Measurements from ENCODE around the gene DCAF7. TPM values are rescaled to one million over a fixed set of nuclear protein-coding genes. Genes with fewer than 3 reads are reported as not detected.

Gene DCAF7
- total RNA-seq, 6 donors from 2014 or later, result 26.0 to 86.3 (median 42.3) TPM

DNA sequence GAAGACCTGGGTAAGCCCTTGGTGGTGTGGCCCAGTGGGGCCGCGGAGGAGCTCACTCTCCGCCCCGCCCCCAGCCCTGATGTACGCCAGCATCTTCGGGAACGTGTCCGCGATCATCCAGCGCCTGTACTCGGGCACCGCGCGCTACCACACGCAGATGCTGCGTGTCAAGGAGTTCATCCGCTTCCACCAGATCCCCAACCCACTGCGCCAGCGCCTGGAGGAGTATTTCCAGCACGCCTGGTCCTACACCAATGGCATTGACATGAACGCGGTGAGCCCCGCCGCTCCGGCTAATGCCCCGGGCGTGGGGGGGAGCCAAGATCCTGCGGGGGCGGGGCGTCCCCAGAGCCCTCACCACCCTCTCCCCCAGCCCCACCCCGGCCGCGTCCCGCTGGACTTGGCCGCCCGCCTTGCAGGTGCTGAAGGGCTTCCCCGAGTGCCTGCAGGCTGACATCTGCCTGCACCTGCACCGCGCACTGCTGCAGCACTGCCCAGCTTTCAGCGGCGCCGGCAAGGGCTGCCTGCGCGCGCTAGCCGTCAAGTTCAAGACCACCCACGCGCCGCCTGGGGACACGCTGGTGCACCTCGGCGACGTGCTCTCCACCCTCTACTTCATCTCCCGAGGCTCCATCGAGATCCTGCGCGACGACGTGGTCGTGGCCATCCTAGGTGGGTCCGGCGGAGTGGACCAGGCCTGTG is 12.1 kb upstream of the DCAF7 start:
- ATAC-seq (ENCODE audit: low FRiP score in 2 of 2) (no peak), DNase-seq (peak in 1 of 2 donors; percentile 85)
- Histone ChIP-seq H3K36me3 (no peaks in the 10 kb centered on the region), H3K9me3 (no peaks in the 10 kb centered on the region), H3K27me3 (peaks cover 0 to 15% (median 3%) of the 10 kb centered on the region in 4 donors), H3K27ac (no peak overlapping the region), H3K4me3 (peak overlapping the region in 1 of 4 donors; percentile 10), H3K4me1 (peaks cover 0 to 9% (median 6%) of the 10 kb centered on the region in 4 donors)
- no peak for TF ChIP-seq POLR2A (IDR thresholded peaks at IDR 0.05)
- no peak for TF ChIP-seq POLR2AphosphoS5 (IDR thresholded peaks at IDR 0.05)
- TF ChIP-seq, protein P1, sequence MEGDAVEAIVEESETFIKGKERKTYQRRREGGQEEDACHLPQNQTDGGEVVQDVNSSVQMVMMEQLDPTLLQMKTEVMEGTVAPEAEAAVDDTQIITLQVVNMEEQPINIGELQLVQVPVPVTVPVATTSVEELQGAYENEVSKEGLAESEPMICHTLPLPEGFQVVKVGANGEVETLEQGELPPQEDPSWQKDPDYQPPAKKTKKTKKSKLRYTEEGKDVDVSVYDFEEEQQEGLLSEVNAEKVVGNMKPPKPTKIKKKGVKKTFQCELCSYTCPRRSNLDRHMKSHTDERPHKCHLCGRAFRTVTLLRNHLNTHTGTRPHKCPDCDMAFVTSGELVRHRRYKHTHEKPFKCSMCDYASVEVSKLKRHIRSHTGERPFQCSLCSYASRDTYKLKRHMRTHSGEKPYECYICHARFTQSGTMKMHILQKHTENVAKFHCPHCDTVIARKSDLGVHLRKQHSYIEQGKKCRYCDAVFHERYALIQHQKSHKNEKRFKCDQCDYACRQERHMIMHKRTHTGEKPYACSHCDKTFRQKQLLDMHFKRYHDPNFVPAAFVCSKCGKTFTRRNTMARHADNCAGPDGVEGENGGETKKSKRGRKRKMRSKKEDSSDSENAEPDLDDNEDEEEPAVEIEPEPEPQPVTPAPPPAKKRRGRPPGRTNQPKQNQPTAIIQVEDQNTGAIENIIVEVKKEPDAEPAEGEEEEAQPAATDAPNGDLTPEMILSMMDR (IDR thresholded peaks at IDR 0.05), result no peak
- TF ChIP-seq EP300 (IDR thresholded peaks at IDR 0.05), result no peak
- whole genome bisulfite sequencing, 2 donors, result 8 to 17% methylated on average over 4 to 39 of the region's 62 CpGs

DNA sequence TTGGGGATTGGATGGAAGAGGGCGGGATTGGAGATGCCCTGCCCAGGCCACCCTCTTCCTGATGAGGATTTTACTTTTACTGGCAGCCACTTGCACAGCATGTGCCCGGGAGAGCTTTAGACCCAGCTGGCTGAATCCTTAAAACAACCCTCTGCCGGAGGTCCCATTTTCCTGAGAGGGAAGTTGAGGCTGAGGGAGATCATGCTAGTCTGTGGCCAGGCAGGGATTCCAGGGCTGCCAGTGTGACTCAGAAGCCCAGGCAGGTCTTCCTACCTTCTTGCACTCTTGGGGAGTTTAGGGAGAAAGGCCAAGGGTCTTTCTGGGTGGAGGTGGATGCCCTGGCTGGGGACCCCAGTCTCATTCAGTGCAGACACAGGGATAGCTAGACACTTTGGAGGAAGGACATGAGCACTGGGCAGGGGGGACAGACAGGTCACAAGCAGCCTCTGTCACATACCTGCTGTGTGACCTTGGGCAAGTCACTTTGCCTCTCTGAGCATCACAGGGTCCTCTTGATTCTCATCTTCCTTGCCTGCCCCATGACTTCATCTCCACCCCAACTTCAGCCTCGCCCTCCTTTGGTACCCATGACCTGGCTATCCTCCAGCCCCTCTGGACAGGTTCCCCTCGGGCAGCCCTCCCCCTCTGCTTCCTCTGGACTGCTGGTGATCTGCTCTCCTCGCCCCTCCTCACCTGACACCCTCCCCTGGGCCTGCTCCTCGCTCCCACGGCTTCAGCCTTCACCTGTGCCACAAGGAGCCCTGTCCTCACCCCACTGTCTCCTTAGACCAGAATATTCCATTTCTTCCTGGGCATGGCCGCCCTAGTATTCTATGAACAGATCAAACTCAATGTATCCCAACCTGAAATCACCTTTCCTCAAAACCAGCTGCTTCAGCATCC is 11.3 kb upstream of the DCAF7 start:
- Histone ChIP-seq H3K27ac (no peak overlapping the region), H3K9me3 (no peaks in the 10 kb centered on the region), H3K36me3 (no peaks in the 10 kb centered on the region), H3K4me3 (no peak overlapping the region), H3K27me3 (peaks cover 0 to 15% (median 3%) of the 10 kb centered on the region in 4 donors), H3K4me1 (peaks cover 0 to 9% (median 6%) of the 10 kb centered on the region in 4 donors)
- TF ChIP-seq, protein P1 (IDR thresholded peaks at IDR 0.05), result no peak
- TF ChIP-seq EP300 (IDR thresholded peaks at IDR 0.05) (no peak), POLR2AphosphoS5 (IDR thresholded peaks at IDR 0.05) (no peak), POLR2A (IDR thresholded peaks at IDR 0.05) (no peak)
- WGBS, 2 donors, result 77 to 78% methylated on average over 7 to 9 of the region's 9 CpGs
- DNase-seq (no peak), ATAC-seq (ENCODE audit: low FRiP score in 2 of 2) (no peak)

DNA sequence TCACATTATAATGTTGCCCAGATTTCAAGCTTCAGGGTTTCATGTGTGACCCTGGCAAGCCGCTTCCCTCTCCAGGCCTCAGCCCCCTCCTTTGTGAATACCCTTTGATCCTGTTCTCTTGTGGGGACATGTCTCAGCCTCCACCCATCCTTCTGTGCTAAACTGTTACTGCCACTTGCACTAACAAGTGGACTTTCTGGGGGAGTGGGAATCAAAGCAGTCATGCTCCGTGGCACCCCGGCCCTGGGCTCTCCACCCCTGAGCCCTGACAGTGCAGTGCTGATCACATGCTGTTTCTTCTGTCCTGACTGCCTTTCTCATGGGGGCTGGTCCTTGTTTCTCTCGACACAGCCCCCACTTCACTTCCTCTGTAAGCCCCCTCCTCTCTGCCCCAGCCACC is 9.7 kb upstream of the DCAF7 start:
- DNase-seq (no peak), ATAC-seq (ENCODE audit: low FRiP score in 2 of 2) (no peak)
- no peaks in the 10 kb centered on the region for H3K36me3 ChIP-seq
- WGBS, 2 donors, result 60 to 68% methylated on average over 4 of the region's 4 CpGs
- H3K27ac ChIP-seq, result no peak overlapping the region
- H3K9me3 ChIP-seq, result no peaks in the 10 kb centered on the region
- peaks cover 0 to 9% (median 6%) of the 10 kb centered on the region in 4 donors for H3K4me1 ChIP-seq
- peaks cover 0 to 15% (median 3%) of the 10 kb centered on the region in 4 donors for H3K27me3 ChIP-seq
- H3K4me3 ChIP-seq, result no peak overlapping the region
- TF ChIP-seq EP300 (IDR thresholded peaks at IDR 0.05) (no peak), POLR2AphosphoS5 (IDR thresholded peaks at IDR 0.05) (no peak), POLR2A (IDR thresholded peaks at IDR 0.05) (no peak)
- TF ChIP-seq, protein P1 (IDR thresholded peaks at IDR 0.05), result no peak

DNA sequence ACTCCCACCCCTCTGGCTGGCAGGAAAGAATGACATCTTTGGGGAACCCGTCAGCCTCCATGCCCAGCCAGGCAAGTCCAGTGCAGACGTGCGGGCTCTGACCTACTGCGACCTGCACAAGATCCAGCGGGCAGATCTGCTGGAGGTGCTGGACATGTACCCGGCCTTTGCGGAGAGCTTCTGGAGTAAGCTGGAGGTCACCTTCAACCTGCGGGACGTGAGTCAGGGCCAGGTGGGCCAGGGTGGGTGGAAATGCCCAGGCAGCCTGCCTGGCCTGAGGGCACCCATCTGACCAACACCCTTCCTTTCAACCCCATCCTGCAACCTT is 8.1 kb upstream of the DCAF7 start:
- Histone ChIP-seq H3K4me1 (peaks cover 0 to 9% (median 6%) of the 10 kb centered on the region in 4 donors), H3K36me3 (no peaks in the 10 kb centered on the region), H3K4me3 (no peak overlapping the region), H3K27ac (no peak overlapping the region), H3K9me3 (no peaks in the 10 kb centered on the region), H3K27me3 (peaks cover 0 to 15% (median 3%) of the 10 kb centered on the region in 4 donors)
- DNase-seq (no peak), ATAC-seq (ENCODE audit: low FRiP score in 2 of 2) (no peak)
- WGBS, 2 donors, result 91 to 100% methylated on average over 2 to 9 of the region's 9 CpGs
- no peak for TF ChIP-seq POLR2A (IDR thresholded peaks at IDR 0.05)
- TF ChIP-seq, protein P1 (IDR thresholded peaks at IDR 0.05), result no peak
